Stimulated activated CD8-positive, alpha-beta memory T cell treated with anti-CD3 and anti-CD28 coated beads, Interleukin-12 subunit alpha, Interleukin-12 subunit beta, amount 100 ng/mL, for 24 hours (primary cell): Measurements from ENCODE around the gene TRPM7.
"Not testable (repeated sequence)": the region's sequence is repeated elsewhere in the genome, so short reads cannot be mapped to it uniquely, and the experiment has no call there.

Experiments used
- DNase-seq: peaks from one replicate; pipeline ENCODE4 v3.0.0-alpha.2; 2020; ENCODE audit errors: extremely low read depth

Gene TRPM7, protein sequence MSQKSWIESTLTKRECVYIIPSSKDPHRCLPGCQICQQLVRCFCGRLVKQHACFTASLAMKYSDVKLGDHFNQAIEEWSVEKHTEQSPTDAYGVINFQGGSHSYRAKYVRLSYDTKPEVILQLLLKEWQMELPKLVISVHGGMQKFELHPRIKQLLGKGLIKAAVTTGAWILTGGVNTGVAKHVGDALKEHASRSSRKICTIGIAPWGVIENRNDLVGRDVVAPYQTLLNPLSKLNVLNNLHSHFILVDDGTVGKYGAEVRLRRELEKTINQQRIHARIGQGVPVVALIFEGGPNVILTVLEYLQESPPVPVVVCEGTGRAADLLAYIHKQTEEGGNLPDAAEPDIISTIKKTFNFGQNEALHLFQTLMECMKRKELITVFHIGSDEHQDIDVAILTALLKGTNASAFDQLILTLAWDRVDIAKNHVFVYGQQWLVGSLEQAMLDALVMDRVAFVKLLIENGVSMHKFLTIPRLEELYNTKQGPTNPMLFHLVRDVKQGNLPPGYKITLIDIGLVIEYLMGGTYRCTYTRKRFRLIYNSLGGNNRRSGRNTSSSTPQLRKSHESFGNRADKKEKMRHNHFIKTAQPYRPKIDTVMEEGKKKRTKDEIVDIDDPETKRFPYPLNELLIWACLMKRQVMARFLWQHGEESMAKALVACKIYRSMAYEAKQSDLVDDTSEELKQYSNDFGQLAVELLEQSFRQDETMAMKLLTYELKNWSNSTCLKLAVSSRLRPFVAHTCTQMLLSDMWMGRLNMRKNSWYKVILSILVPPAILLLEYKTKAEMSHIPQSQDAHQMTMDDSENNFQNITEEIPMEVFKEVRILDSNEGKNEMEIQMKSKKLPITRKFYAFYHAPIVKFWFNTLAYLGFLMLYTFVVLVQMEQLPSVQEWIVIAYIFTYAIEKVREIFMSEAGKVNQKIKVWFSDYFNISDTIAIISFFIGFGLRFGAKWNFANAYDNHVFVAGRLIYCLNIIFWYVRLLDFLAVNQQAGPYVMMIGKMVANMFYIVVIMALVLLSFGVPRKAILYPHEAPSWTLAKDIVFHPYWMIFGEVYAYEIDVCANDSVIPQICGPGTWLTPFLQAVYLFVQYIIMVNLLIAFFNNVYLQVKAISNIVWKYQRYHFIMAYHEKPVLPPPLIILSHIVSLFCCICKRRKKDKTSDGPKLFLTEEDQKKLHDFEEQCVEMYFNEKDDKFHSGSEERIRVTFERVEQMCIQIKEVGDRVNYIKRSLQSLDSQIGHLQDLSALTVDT (N-terminal part only)

DNA sequence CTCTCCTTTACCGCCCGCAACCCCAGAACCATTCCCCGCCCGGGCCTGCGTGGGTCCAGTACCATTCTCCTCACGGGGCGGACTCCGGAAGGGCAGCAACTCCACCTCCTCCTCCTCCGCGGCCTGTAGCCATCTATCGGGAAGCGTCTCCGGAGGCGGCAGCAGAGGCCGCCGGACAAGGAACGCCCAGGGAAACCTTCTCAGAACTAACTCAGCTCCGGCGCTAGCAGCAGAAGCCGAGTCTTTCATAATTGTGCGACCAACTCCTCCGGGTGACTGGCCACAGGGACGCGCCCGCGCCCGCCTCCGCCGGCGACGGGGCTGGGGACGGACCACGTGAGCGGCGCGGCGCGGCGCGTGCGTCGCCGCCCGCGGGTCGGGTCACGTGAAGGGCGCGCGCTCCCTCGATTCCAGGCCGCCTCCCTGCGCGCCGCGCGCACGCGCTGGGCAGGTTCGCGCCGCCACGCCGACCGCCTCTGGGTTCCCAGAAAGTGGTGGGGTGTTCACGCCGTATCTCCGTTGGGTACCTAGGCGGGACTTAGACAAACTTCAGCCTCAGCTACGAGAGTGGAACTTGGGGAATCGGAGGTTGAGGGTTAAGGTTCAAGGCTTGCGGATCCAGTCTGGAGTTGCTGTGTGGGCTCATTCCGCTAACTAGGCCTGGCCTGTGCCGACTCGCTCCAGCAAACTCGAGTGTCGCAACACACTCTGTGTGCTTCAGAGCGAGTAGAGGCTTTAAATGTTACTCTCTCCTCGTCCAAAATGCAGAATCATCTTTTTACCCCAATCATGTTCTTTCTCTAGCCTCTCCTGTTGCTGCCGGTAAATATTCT, at the start of gene TRPM7:
TRPM7 (minus strand) TSS at position 329 of the 833 bp plus-strand sequence; CDS start at position 65, 264 bp downstream.
- peak; percentile 64 for DNase-seq

DNA sequence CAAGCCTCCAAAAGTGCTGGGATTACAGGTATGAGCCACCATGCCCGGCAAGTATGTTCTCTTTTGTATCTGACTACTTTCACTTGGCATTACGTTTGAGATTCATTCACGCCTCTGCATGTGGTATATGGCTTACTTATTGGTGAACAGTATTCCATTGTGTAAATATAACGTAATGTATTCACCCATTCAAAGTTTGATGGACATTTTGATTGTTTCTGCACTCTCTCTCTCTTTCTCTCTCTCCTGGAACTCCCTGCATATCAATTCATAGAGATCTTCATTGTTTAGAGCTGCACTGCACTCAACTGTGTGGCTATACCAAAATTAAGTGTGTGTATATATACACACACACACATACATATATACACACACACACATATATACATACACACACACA, 48.6 kb upstream of the TRPM7 start:
- DNase-seq: no peak

DNA sequence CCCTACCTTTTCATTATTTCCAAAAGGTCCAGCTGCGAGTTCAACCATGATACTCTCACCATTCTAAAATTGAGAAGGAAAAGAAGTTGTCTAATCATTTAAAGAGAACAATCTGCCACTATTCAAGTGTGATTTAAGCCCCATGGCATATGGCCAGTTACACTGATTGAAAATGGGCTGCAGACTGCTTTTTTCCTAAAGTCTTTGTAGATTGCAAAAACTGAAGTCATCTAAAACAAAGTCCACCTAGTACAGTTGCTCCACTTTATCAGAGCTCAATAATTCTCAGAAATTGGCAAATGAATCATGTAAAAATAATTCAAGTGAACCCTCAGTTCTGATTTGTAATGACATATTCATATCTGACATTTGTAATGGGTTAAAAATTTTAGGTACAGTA, 39.7 kb upstream of the TRPM7 start:
- DNase-seq: no peak

DNA sequence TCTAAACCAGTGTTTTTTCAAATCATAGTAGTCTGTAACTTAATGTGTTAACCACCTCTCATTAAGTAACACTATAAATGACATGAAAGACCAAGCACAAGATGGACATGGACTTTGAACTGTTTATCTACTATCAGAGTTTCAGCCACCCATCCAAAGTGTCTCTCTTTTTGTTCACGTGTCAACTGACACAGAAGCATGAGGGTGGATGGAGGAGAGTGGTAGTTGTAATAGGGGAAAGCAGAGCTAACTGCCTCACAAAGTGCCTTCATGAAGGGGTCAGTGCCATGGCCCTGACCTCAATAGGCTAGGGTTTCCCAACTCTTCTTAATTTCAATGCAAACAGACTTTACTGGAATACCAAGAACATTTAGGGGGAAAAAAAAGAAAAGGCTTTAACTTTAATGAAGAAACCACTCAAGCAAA, 32.1 kb upstream of the TRPM7 start:
- DNase-seq: no peak

DNA sequence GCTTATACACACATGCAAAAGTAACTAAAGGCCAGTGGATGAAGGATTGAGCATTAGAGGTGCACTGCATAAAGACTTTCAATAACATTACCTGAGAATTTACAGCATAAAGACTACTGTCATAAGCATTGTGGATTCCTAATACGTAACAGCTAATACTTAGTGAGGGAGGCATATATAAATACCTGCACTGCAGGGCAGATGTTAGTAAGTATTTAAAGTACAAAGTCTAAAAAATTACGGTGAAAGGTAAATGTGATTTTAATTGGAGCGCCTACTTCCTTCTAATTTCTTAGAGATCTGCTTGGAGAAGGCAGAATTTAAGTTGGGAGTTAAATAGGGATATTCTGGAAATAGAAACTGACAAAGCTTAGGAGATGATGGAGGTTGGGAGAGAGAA, 25.4 kb upstream of the TRPM7 start:
- DNase-seq: no peak

DNA sequence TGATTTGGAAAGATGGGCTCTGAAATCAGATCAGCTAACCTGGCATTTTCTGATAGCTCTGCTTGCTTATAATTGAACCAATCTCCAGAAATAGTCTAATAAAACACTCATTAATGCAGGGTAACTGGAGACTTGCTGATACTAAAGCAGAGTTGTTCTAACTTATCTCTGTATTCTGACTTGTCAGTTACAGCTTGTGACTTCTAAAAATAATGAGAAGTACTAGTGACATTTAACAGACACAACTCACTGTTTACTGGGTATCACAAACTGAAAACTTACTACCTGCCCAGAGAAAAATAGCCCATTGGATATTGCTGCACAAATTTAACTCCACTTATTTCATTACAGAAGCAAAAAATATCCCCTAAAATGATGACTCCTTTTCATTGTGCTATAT, 24.0 kb upstream of the TRPM7 start:
- no peak for DNase-seq

DNA sequence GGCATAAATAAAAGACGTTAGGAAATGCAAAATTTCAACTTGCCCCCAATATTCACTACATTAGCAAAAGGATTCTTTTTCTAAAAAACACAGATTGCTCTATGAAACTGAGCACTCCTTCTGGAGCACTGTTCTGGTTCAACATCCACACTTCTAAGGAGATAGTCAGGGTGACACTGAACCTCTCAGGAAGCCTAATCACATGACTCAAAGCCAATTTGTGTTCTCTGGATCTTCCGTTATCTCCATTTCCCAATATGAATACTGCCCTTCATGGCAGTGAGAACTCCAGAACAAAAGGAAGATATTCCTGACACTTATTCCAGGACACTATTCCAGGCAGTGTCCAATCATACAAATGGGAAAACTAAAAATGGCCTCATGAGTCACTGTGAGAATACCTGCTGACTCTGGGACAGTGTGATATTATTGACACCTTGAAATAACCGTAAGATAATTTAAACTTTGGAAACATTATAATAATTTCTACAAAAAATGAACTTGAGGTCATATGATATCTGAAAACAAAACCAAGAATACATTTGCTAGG, 21.4 kb upstream of the TRPM7 start:
- DNase-seq: no peak

DNA sequence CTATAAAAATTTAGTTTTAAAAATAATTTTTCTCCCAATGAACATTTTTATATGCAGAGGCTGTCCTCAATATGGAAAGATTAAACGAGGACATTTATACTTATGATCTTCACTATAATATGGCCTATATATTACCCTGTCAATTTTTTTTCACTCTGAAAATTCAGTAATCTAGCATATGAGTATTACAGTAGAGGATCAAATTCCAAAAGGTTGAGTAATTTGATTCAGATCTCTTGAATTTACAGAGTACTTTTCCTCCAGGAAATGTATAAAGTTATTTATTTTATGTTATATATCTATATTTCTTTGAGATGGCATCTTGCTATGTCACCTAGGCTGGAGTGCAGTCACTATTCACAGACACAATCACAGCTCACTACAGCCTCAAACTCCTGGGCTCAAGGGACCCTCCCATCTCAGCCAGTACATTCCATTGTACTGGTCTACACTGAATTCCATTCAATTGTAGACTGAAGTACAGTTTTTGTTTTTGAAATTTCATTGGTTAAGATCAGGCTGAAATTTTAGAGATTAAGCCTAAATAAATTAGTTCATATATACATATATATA, 16.3 kb upstream of the TRPM7 start:
- DNase-seq: no peak

DNA sequence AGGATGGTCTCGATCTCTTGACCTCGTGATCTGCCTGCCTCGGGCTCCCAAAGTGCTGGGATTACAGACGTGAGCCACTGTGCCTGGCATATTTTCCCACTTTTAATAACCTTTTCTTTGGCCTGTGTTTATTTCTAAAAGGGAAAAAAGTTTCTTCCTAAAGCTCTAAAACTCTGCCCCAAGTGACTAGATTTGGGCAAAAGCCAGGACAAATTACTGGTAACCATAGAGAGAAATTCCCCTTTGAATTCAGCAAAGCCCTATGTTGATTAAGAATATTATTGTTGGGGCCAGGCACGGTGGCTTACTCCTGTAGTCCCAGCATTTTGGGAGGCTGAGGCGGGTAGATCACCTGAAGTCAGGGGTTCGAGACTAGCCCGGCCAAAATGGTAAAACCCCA, 11.5 kb upstream of the TRPM7 start:
- no peak for DNase-seq

DNA sequence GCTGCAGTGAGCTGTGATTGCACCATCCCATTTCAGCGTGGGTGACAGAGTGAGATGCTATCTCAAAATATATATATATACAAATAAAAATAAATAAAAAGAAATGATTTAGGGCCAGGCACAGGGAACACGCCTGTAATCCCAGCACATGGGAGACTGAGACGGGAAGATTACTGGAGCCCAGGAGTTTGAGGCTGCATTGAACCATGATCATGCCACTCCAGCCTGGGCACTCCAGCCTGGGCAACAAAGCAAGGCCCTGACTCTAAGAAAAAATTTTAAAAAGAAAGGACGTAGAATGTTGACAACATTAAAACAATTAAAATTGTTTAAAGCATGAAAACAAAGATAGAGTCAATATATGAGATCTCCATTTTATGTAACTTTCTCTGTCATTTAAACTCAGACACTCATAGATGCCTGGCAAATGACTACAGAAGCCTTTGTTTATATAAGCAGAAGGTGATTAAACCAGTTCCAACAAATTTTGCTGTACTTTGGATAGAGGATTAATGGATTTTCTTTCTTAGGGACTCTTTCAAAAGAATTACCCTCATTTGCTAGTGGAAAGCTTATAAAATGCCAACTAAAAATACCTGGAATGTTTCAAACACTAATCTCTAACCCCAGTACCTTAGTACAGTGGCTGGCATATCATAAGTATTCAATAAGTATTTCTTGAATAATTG, 10.7 kb upstream of the TRPM7 start:
- no peak for DNase-seq

DNA sequence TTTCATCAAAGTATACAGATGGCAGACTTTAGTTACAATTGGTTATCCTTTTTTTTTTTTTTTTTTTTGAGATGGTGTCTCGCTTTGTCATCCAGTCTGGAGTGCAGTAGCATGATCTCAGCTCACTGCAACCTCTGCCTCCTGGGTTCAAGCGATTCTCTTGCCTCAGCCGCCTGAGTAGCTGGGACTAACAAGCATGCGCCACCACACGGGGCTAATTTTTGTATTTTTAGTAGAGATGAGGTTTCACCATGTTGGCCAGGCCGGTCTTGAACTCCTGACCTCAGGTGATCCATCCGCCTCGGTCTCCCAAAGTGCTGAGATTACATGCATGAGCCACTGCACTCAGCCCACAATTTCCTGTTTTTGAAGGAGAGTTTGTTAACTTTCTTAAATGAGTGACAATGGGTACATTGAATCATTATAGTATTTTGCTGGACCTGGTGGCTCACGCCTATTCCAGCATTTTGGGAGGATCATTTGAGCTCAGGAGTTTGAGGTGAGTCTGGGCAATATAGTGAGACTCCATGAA, 8.1 kb upstream of the TRPM7 start:
- not testable (repeated sequence) for DNase-seq

DNA sequence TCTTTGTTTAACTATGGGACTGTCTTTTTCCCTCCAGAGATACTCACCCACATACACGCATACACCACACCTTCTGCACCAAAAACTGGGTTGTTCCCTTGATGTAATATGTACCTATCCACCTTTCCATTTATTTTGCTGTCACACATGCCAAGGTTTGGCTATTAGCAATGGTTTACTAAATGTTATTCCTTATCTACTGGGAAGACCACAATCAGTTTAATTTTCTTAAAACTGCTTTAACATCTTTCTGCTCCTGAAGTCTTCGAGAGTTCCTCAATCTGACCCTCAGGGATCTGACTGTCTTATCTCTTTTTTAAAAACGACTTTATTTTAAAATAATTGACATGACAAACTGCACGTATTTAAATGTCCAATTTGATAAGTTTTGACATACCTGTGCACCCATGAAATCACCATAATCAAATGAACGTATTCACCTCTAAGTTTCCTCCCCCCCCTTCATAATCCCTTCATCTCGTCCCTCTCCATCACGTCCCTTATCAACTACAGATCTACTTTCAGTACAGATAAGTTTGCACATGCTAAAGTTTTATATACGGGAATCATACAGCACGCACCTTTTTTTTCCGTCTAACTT, 805 bp upstream of the TRPM7 start:
- DNase-seq: no peak

DNA sequence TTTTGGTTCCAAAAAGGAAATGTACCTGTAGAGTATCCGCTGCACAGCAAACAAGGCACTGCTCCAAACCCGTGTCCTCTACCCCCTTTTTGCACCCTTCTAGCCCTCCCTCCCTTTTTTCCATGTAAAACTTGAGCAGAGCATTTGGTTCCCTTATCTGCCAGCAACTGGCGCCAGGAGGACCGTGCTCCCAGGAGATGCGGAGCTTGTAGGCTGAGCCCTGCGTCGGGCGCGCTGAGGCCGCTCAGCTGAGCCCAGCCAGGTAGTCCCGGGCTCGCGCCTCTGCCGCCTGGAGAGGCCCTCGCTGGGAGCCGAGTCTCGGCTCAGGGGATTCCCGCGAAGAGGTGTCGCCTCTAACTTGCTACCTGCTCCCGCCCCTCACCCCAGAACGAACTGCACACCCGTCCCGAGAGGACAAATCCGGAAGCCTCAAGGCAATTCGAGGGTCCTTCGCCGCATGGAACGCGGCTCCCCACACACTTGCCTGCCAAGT, 575 bp downstream of the TRPM7 start:
- peak; percentile 57 for DNase-seq

DNA sequence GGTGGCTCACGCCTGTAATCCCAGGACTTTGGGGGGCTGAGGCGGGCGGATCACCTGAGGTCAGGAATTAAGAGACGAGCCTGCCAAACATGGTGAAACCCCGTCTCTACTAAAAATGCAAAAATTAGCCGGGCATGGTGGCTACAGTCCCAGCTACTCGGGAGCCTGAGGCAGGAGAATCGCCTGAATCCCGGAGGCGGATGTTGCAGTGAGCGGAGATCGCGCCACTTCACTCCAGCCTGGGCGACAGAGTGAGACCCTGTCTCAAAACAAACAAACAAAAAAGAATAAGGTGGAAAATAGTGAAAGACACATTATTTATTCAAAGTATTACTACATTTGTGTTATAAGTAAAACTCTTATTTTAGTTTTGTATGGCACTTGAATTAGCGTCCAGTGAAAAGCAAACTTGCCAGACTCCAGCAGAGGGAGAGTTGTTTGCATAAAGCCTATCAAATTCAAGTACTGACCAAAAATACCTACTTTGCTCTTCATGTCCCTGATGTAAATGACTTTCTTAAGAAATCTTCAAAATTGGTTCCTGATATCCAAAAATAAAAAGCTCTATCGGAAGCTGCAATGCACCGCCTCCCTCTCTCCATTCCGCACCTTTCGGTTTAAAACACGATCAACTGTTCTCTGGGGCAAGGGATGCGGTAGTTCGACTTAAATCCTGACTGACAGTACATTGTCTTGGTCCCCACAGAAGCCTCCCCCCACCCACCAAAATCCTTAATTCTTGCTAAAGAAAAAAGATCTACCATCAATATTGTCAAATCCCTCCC, 1.2 kb downstream of the TRPM7 start:
- no peak for DNase-seq

DNA sequence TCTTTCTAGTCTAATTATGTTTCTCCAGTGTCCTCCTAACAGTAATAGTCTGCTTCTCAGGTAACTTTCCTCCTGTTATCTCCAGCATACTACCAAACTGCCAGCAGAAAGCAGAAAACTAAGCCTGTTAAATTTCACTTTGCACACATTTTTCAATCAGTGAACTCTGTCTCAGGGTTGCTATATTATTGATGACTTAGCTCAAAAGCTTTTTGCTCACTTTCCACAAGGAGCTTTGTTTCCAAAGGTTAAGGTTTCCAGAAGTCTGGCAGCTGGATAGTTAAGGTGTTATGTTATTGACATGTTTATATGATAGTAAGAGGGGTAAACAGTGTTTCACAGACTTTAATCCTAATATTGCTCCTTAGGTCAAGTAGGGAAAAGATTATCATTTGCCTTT, 5.1 kb downstream of the TRPM7 start:
- no peak for DNase-seq

DNA sequence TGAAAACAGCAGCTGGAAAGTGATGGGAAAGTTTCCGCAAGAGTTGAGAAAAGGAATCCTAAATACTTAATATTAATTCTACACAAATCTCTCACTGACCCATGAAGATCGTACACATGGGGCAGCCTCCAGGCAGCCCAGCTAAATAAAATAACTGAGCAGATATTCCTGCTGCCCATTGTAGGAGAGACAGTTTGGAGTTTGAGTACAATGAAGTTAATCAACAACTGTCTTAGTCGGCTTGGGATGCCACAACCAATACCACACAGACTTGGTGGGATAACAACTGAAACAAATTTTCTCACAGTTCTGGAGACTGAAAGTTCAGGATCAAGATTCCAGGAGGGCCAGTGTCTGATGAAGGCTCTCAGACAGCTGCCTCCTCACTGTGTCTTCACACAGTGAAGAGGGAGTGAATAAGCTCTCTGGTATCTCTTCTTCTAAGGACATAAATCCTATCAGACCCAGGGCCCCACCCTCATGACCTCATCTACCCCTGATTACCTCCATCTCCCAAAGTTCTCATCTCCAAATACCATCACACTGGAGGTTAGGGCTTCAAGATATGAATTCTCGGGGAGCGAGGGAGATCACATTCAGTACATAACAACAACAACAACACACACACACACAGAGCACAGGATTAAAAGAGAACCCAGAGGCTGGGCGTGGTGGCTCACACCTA, 9.7 kb downstream of the TRPM7 start:
- DNase-seq: no peak

DNA sequence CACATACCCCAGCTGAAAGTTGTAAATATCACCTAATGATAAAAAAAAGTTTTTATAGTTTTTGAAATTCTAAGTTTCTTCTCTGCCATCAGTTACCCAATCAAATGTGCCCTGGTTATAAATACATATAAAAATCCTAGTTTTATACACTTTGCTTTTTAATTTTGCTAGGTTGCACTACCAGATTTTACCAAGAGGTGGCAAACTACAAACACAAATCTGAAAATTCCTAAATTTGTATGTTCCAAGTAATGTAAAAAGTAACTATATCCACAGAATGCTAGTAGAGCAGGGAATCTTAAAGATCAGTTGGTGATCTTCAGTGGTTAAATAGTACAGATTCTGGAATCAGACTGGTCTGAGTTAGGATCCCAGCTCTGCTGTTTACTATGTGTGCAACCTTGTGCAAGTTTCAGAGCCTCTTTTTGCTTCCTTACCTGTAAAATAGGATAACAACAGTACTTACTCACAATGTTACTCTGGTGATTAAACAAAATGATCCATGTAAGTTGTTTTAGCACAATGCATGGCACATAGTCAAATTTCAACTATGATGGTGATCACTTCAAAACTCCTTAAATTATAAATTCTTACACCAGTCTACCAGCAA, 11.0 kb downstream of the TRPM7 start:
- DNase-seq: no peak
